HepG2 (cell line): ENCODE measurements around the gene TRIM7. TPM values are rescaled to one million over a fixed set of nuclear protein-coding genes. Genes with fewer than 3 reads are reported as not detected.

ENCODE experiments used
- ARID4A ChIP-seq: sonication (generic); formaldehyde crosslinking; IDR thresholded peaks from 2 replicates; pipeline ENCODE4 v1.5.0; 2020; ENCODE audit warnings: mild to moderate bottlenecking, missing genetic modification reagents, borderline replicate concordance
- ATF4 ChIP-seq, 2 experiments: fragments of 450-650 bp in 1 of 2; sonication (generic) in 1 of 2; formaldehyde crosslinking; IDR thresholded peaks; 2 replicates each; pipeline versions ENCODE4 v1.5.0 to v1.8.0; 2020 to 2022; ENCODE audit warnings: mild to moderate bottlenecking in 1 of 2, missing genetic modification reagents in 1 of 2
- EP300 ChIP-seq, 3 experiments: sonication (generic) in 1 of 3; formaldehyde crosslinking in 1 of 3; IDR thresholded peaks; 2 replicates each; pipeline versions ENCODE4 v1.5.1 to v1.6.1; 2011 to 2020; ENCODE audit warnings: low read depth in 2 of 3, low read length in 2 of 3, borderline replicate concordance in 1 of 3, improper control_type of control experiment in 1 of 3, mild to moderate bottlenecking in 1 of 3, missing genetic modification reagents in 1 of 3, moderate library complexity in 1 of 3
- FOSL2 ChIP-seq: sonication (generic); formaldehyde crosslinking; IDR thresholded peaks from 2 replicates; pipeline ENCODE4 v1.4.0; 2020; ENCODE audit warnings: missing genetic modification reagents
- FUBP1 ChIP-seq: sonication (generic); formaldehyde crosslinking; IDR thresholded peaks from 2 replicates; pipeline ENCODE4 v1.5.1; 2020; ENCODE audit warnings: missing genetic modification reagents, mild to moderate bottlenecking, borderline replicate concordance
- PHF8 ChIP-seq: sonication (generic); formaldehyde crosslinking; IDR thresholded peaks from 2 replicates; pipeline ENCODE4 v1.5.0; 2020; ENCODE audit warnings: missing genetic modification reagents
- PRDM4 ChIP-seq: sonication (generic); formaldehyde crosslinking; IDR thresholded peaks from 2 replicates; pipeline ENCODE4 v1.9.0; 2021; ENCODE audit warnings: missing genetic modification reagents, borderline replicate concordance
- RCOR2 ChIP-seq: IDR thresholded peaks from 2 replicates; pipeline ENCODE4 v1.6.1; 2016; ENCODE audit warnings: missing biosample characterization, missing genetic modification reagents
- RFX1 ChIP-seq: fragments of 450-650 bp; IDR thresholded peaks from 2 replicates; pipeline ENCODE4 v1.6.1; 2017
- SETDB1 ChIP-seq: sonication (generic); formaldehyde crosslinking; IDR thresholded peaks from 2 replicates; pipeline ENCODE4 v1.5.1; 2020; ENCODE audit warnings: missing genetic modification reagents, mild to moderate bottlenecking, borderline replicate concordance
- SP140L ChIP-seq: sonication (generic); formaldehyde crosslinking; IDR thresholded peaks from 2 replicates; pipeline ENCODE4 v1.4.0; 2020; ENCODE audit warnings: missing genetic modification reagents, borderline replicate concordance
- SP2 ChIP-seq: sonication (generic); formaldehyde crosslinking; IDR thresholded peaks from 2 replicates; pipeline ENCODE4 v1.5.1; 2020; ENCODE audit warnings: mild to moderate bottlenecking, missing genetic modification reagents
- SSRP1 ChIP-seq: IDR thresholded peaks from 2 replicates; pipeline ENCODE4 v1.6.1; 2016; ENCODE audit warnings: control low read depth
- YEATS4 ChIP-seq: sonication (generic); formaldehyde crosslinking; IDR thresholded peaks from 2 replicates; pipeline ENCODE4 v1.4.0; 2020; ENCODE audit warnings: missing genetic modification reagents, borderline replicate concordance
- ZBTB20 ChIP-seq: sonication (generic); formaldehyde crosslinking; IDR thresholded peaks from 2 replicates; pipeline ENCODE4 v1.8.1; 2023; ENCODE audit warnings: missing genetic modification reagents, low read depth, mild to moderate bottlenecking, borderline replicate concordance
- ZNF263 ChIP-seq: sonication (generic); formaldehyde crosslinking; IDR thresholded peaks from 2 replicates; pipeline ENCODE4 v1.4.0; 2020; ENCODE audit warnings: missing genetic modification reagents
- ZZZ3 ChIP-seq: sonication (generic); formaldehyde crosslinking; IDR thresholded peaks from 2 replicates; pipeline ENCODE4 v1.4.0; 2020; ENCODE audit warnings: missing genetic modification reagents, mild to moderate bottlenecking, borderline replicate concordance
- polyA plus RNA-seq, 8 experiments: library from polyadenylated mRNA; depleted of rRNA in 3 of 8; stranded (reverse) in 7 of 8; unstranded in 1 of 8; fragments of >200 nt; fragmentation: Illumina TruSeq in 4 of 8; extraction: Trizol in 4 of 8; gene quantifications; 2 replicates each; pipeline versions ENCODE4 v1.2.1 to v1.2.3, GENCODE V29; 2011 to 2016; ENCODE audit warnings: low read depth in 4 of 8, missing spikeins in 1 of 8, mixed read lengths in 1 of 8; ENCODE audit not compliant: insufficient read depth in 1 of 8
- total RNA-seq, 5 experiments: library from RNA; depleted of rRNA; stranded (reverse); fragments of >200 nt; fragmentation: Illumina TruSeq; extraction: Trizol; gene quantifications; 2 replicates each; pipeline ENCODE4 v1.2.3, GENCODE V29; 2016; ENCODE audit warnings: low read depth in 1 of 5

TRIM7 gene
- total and polyA plus RNA-seq, 2 of the 13 experiments (the other 11 are each of a cell fraction or from before 2014, with no cell fraction given) = 0.13 TPM; not detected in 1

- no peak for TF ChIP-seq ATF4 (CRISPR knock-in tag; IDR thresholded peaks at IDR 0.05)
- no peak for TF ChIP-seq EP300 (IDR thresholded peaks at IDR 0.05; ENCODE audit: low read depth in 2 of 2, low read length in 2 of 2)
- no peak for TF ChIP-seq EP300 (CRISPR knock-in tag; IDR thresholded peaks at IDR 0.05; ENCODE audit: borderline replicate concordance)
- peak; percentile 2; the same call in 1 of the 2 replicates for TF ChIP-seq YEATS4 (CRISPR knock-in tag)
- no peak for TF ChIP-seq FOSL2 (CRISPR knock-in tag)
- peak; percentile 81 for TF ChIP-seq ARID4A (CRISPR knock-in tag)
- TF ChIP-seq ZNF263 (CRISPR knock-in tag) = peak; percentile 87
- TF ChIP-seq SETDB1 (CRISPR knock-in tag) = no peak
- no peak for TF ChIP-seq SP140L (CRISPR knock-in tag)
- 0 out of 2 replicates have a peak, but pooled peaks have one; percentile 36 for TF ChIP-seq SSRP1 (CRISPR knock-in tag)
- no peak for TF ChIP-seq FUBP1 (CRISPR knock-in tag)
- no peak for TF ChIP-seq PHF8 (CRISPR knock-in tag)
- 0 out of 2 replicates have a peak, but pooled peaks have one; percentile 30 for TF ChIP-seq ZBTB20 (CRISPR knock-in tag)
- no peak for TF ChIP-seq RCOR2 (CRISPR knock-in tag)
- no peak for TF ChIP-seq PRDM4 (CRISPR knock-in tag)
- TF ChIP-seq ZZZ3 (CRISPR knock-in tag) = no peak
- no peak for TF ChIP-seq SP2 (CRISPR knock-in tag)
- TF ChIP-seq RFX1 = peak; percentile 66; the same call in 1 of the 2 replicates
These were observed 18.9 kb upstream of the TRIM7 start (continued) for GRCh38 chr5:181223729-181224389.
